ENCODE data around the gene TSHZ2.

TSHZ2 gene

GRCh38 chr20:53050338-53050737, 78.2 kb downstream of the TSHZ2 start:
- no peak overlapping the region for H3K4me3 ChIP-seq (replicated peaks; ENCODE audit: low read depth, low read length)
- DNase-seq (ENCODE audit: extremely low read depth, low read depth) = no peak
- TF ChIP-seq, protein P1, sequence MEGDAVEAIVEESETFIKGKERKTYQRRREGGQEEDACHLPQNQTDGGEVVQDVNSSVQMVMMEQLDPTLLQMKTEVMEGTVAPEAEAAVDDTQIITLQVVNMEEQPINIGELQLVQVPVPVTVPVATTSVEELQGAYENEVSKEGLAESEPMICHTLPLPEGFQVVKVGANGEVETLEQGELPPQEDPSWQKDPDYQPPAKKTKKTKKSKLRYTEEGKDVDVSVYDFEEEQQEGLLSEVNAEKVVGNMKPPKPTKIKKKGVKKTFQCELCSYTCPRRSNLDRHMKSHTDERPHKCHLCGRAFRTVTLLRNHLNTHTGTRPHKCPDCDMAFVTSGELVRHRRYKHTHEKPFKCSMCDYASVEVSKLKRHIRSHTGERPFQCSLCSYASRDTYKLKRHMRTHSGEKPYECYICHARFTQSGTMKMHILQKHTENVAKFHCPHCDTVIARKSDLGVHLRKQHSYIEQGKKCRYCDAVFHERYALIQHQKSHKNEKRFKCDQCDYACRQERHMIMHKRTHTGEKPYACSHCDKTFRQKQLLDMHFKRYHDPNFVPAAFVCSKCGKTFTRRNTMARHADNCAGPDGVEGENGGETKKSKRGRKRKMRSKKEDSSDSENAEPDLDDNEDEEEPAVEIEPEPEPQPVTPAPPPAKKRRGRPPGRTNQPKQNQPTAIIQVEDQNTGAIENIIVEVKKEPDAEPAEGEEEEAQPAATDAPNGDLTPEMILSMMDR (IDR thresholded peaks at IDR 0.05; ENCODE audit: low read depth, low read length, missing control alignments) = no peak

- TF ChIP-seq, protein P1 (IDR thresholded peaks at IDR 0.05; ENCODE audit: low read depth, low read length, missing control alignments) = no peak
- no peak for DNase-seq (ENCODE audit: extremely low read depth, low read depth)
- no peak overlapping the region for H3K4me3 ChIP-seq (replicated peaks; ENCODE audit: low read depth, low read length)
Measured at GRCh38 chr20:53052380-53052779, 80.2 kb downstream of the TSHZ2 start.

DNA sequence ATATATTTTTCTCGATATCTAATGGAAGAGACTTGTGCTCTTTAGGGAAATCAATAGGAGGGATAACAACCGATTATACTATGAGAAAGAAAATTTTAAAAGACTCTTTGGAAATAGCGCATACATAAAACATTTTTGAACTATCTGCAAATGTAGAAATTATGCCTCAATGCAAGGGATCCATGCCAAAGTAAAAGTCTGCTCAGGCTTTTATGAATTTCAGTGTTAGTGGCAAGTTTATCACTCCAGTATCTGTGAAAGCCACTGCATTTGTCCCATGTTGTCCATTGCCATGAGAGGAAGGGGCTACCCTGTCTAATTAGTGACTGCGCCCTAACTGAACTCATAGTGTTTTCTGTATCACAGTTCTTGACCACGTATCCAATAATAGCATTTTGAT, 81.4 kb downstream of the TSHZ2 start:
- TF ChIP-seq, protein P1 (IDR thresholded peaks at IDR 0.05; ENCODE audit: low read depth, low read length, missing control alignments) = no peak
- no peak for DNase-seq (ENCODE audit: extremely low read depth, low read depth)
- H3K4me3 ChIP-seq (replicated peaks; ENCODE audit: low read depth, low read length) = no peak overlapping the region

DNA sequence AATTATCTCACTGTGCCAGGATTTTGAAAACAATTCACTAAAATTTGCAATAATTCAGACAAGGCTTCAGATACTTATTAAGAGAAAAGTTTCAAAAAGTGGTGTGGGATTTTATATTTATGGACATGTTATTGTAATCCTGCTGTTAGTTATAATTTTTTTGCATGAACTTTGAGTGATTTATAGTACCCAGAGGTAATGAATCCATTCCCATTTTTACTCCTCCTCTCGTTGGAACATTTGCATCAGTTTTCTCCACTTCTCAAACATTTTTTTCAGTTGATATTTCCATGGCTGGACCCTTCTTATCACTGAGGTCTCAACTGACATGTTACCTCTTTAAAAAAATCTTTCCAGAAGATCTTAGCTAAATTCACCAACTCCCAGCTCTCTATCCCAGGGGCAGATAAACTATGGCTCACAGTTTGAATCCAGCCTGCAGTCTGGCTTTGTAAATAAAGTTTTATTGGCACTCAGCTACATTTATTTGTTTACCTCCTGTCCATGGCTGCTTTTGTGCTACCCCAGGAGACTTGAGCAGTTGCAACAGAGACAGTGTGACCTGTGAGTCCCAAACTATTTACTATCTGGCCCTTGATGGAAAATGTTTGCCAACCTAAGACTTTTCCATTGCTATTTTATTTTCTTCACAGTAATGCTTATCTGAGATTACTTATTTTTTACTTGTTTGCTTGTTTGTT, 83.4 kb downstream of the TSHZ2 start:
- TF ChIP-seq, protein P1 (IDR thresholded peaks at IDR 0.05; ENCODE audit: low read depth, low read length, missing control alignments) = no peak
- no peak for DNase-seq (ENCODE audit: extremely low read depth, low read depth)
- no peak overlapping the region for H3K4me3 ChIP-seq (replicated peaks; ENCODE audit: low read depth, low read length)

DNA sequence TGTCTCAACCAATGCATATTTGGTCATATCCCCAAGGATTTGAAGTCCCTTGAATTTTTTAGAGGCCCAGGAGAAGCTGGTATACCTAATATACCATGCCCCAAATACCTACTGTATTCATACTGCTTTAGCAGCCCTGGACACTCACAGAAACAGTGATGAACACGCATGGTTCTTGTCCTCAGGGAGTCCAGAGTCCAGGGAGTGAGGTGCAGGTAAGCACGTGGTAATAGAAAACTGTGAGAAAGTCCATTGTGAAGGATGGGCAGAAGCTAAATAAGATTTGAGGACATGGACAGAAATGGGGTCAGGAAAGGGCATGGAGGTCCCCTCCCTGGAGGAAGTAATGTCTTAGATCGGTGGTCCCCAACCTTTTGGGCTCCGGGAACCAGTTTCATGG, 85.4 kb downstream of the TSHZ2 start:
- DNase-seq (ENCODE audit: extremely low read depth, low read depth) = no peak
- H3K4me3 ChIP-seq (replicated peaks; ENCODE audit: low read depth, low read length) = no peak overlapping the region
- TF ChIP-seq, protein P1 (IDR thresholded peaks at IDR 0.05; ENCODE audit: low read depth, low read length, missing control alignments) = no peak

DNA sequence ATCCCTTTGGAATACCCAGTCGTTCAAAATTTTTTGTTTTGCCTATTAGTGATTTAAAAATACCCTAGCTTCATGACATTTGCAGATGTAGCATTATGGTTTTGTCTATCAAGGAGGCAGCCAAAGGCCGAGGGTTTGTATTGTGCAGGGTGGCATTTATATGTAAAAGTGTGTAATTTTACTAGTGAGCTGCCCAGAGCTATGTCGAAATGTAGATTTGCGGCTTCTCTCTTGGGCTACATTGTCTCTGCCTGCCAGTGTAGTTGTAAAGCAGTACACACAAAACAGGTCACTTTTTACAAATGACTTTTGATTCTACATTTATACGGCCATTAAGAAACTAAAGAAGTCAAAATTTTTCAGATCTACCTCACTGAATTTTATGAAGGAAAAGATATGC, 87.7 kb downstream of the TSHZ2 start:
- TF ChIP-seq, protein P1 (IDR thresholded peaks at IDR 0.05; ENCODE audit: low read depth, low read length, missing control alignments) = no peak
- H3K4me3 ChIP-seq (replicated peaks; ENCODE audit: low read depth, low read length) = no peak overlapping the region
- DNase-seq (ENCODE audit: extremely low read depth, low read depth) = no peak
